Smooth muscle cell (in vitro differentiated cells): Measurements from ENCODE around the gene ALK. TPM values are rescaled to one million over a fixed set of nuclear protein-coding genes. Genes with fewer than 3 reads are reported as not detected.

ENCODE experiments used
- DNase-seq: peaks from one replicate; lab custom pipeline; 2025; ENCODE audit not compliant: unreplicated experiment; lab: John Stamatoyannopoulos, UW
- H2AFZ ChIP-seq: fragments of 200-600 bp; sonication (generic); 2 replicates; pipeline ENCODE4 v1.6.0; 2016; ENCODE audit warnings: antibody characterized with exemption, low read depth, mild to moderate bottlenecking
- H3F3A ChIP-seq: fragments of 200-600 bp; sonication (generic); 2 replicates; pipeline ENCODE4 v1.6.0; 2017; ENCODE audit warnings: antibody characterized with exemption, low read depth
- H3K27ac ChIP-seq: fragments of 200-600 bp; sonication (generic); 2 replicates; pipeline ENCODE4 v1.5.1; 2016; ENCODE audit warnings: low read depth, mild to moderate bottlenecking
- H3K27me3 ChIP-seq: fragments of 200-600 bp; sonication (generic); 2 replicates; pipeline ENCODE4 v1.6.1; 2016; ENCODE audit warnings: low read depth, mild to moderate bottlenecking
- H3K36me3 ChIP-seq: fragments of 200-600 bp; sonication (generic); 2 replicates; pipeline ENCODE4 v1.5.1; 2016; ENCODE audit warnings: low read depth
- H3K4me1 ChIP-seq: fragments of 200-600 bp; sonication (generic); 2 replicates; pipeline ENCODE4 v1.5.1; 2016; ENCODE audit warnings: low read depth
- H3K4me2 ChIP-seq: fragments of 200-600 bp; sonication (generic); 2 replicates; pipeline ENCODE4 v1.6.0; 2016; ENCODE audit warnings: mild to moderate bottlenecking
- H3K4me3 ChIP-seq: fragments of 200-600 bp; sonication (generic); 2 replicates; pipeline ENCODE4 v1.5.1; 2016; ENCODE audit warnings: mild to moderate bottlenecking
- H3K79me2 ChIP-seq: fragments of 200-600 bp; sonication (generic); 2 replicates; pipeline ENCODE4 v1.6.0; 2016; ENCODE audit warnings: low read depth, mild to moderate bottlenecking
- H3K9ac ChIP-seq: fragments of 200-600 bp; sonication (generic); 2 replicates; pipeline ENCODE4 v1.6.0; 2016; ENCODE audit warnings: low read depth
- H3K9me3 ChIP-seq: fragments of 200-600 bp; sonication (generic); replicated peaks from 2 replicates; pipeline ENCODE4 v1.5.1; 2016; ENCODE audit warnings: low read depth
- H4K20me1 ChIP-seq: fragments of 200-600 bp; sonication (generic); 2 replicates; pipeline ENCODE4 v1.6.0; 2016; ENCODE audit warnings: low read depth
- CTCF ChIP-seq: fragments of 200-600 bp; sonication (generic); IDR thresholded peaks from 2 replicates; pipeline ENCODE4 v1.5.1; 2017; ENCODE audit warnings: borderline replicate concordance, mild to moderate bottlenecking, antibody characterized with exemption; ENCODE audit not compliant: insufficient read depth, poor library complexity, severe bottlenecking
- WGBS: methylation state at CpG from one replicate; pipeline ENCODE4 v1.1.7; 2016; ENCODE audit warnings: low lambda C conversion rate; 5-methylcytosine and 5-hydroxymethylcytosine counted together
- polyA plus RNA-seq: library from polyadenylated mRNA; unstranded; fragments of >200 nt; fragmentation: Nextera tagmentation; extraction: Ambion mirVana; gene quantifications from 2 replicates; pipeline ENCODE4 v1.2.1, GENCODE V29; 2016
- total RNA-seq: library from RNA; depleted of rRNA; stranded (reverse); fragments of >200 nt; gene quantifications from 2 replicates; pipeline ENCODE4 v1.2.3, GENCODE V29; 2014

Gene ALK
- total and polyA plus RNA-seq, 2 experiments from 2014 or later: 0.13 to 0.19 TPM

- WGBS: 93% methylated on average over 11 of the region's 11 CpGs
- Histone ChIP-seq H4K20me1 (no peaks in the 10 kb centered on the region), H3F3A (no peaks in the 10 kb centered on the region), H3K27me3 (no peaks in the 10 kb centered on the region), H3K79me2 (no peaks in the 10 kb centered on the region), H3K9ac (no peak overlapping the region), H3K36me3 (no peaks in the 10 kb centered on the region), H2AFZ (no peak overlapping the region), H3K4me2 (no peak overlapping the region), H3K4me3 (no peak overlapping the region), H3K9me3 (no peaks in the 10 kb centered on the region), H3K4me1 (no peaks in the 10 kb centered on the region), H3K27ac (no peak overlapping the region)
- no peak for TF ChIP-seq CTCF
- no peak for DNase-seq
Measured at GRCh38 chr2:29222381-29223179, 698.8 kb downstream of the ALK start.

GRCh38 chr2:29220506-29221270, 700.7 kb downstream of the ALK start:
- no peak overlapping the region for H3K4me3 ChIP-seq

GRCh38 chr2:29219374-29219773, 702.0 kb downstream of the ALK start:
- Histone ChIP-seq H4K20me1 (no peaks in the 10 kb centered on the region), H3K9ac (no peak overlapping the region), H3F3A (no peaks in the 10 kb centered on the region), H3K36me3 (no peaks in the 10 kb centered on the region), H2AFZ (no peak overlapping the region), H3K4me3 (no peak overlapping the region), H3K9me3 (no peaks in the 10 kb centered on the region), H3K27me3 (no peaks in the 10 kb centered on the region), H3K79me2 (no peaks in the 10 kb centered on the region), H3K4me1 (no peaks in the 10 kb centered on the region), H3K4me2 (no peak overlapping the region), H3K27ac (no peak overlapping the region)
- no peak for DNase-seq
- no peak for TF ChIP-seq CTCF
- 85% methylated on average over 4 of the region's 4 CpGs for WGBS

More at GRCh38 chr2:29220506-29221270, 700.7 kb downstream of the ALK start:
- DNase-seq: no peak
- H3K36me3 ChIP-seq: no peaks in the 10 kb centered on the region
- H3K79me2 ChIP-seq: no peaks in the 10 kb centered on the region
- H3K4me2 ChIP-seq: no peak overlapping the region
- H3K4me1 ChIP-seq: no peaks in the 10 kb centered on the region
- no peaks in the 10 kb centered on the region for H3K27me3 ChIP-seq
- no peaks in the 10 kb centered on the region for H3F3A ChIP-seq
- H3K9ac ChIP-seq: no peak overlapping the region
- WGBS: 96% methylated on average over 12 of the region's 12 CpGs
- no peaks in the 10 kb centered on the region for H3K9me3 ChIP-seq
- no peaks in the 10 kb centered on the region for H4K20me1 ChIP-seq
- no peak for TF ChIP-seq CTCF
- no peak overlapping the region for H3K27ac ChIP-seq
- no peak overlapping the region for H2AFZ ChIP-seq
